Memory B cell (primary cell): ENCODE data around the gene L3MBTL1.
A peak's percentile ranks its signal among the peaks of the same experiment; 100 is the strongest.
"Not testable (repeated sequence)": the region's sequence is repeated elsewhere in the genome, so short reads cannot be mapped to it uniquely, and the experiment has no call there.

ENCODE experiments used
- ATAC-seq: fragments of 150-1000 bp; cut with Tn5 transposase; 2 replicates; pipeline ENCODE4 v1.10.0; 2021; ENCODE audit warnings: low read depth, mild to moderate bottlenecking, moderate library complexity
- DNase-seq, 2 donors: peaks; one replicate each; pipeline ENCODE4 v3.0.0; 2022; ENCODE audit warnings: low spot score in 2 of 2
- H3K27ac Mint-ChIP-seq: one replicate; pipeline ENCODE4 v1.8.0; 2022; ENCODE audit warnings: mild to moderate bottlenecking, moderate library complexity, mixed read lengths
- H3K27me3 Mint-ChIP-seq: one replicate; pipeline ENCODE4 v1.8.0; 2022; ENCODE audit warnings: mixed read lengths
- H3K36me3 Mint-ChIP-seq: one replicate; pipeline ENCODE4 v1.8.0; 2022; ENCODE audit warnings: mild to moderate bottlenecking, mixed read lengths
- H3K4me1 Mint-ChIP-seq: one replicate; pipeline ENCODE4 v1.8.0; 2022; ENCODE audit warnings: mixed read lengths
- H3K4me3 Mint-ChIP-seq: one replicate; pipeline ENCODE4 v1.8.0; 2022; ENCODE audit warnings: mild to moderate bottlenecking, moderate library complexity, mixed read lengths
- H3K9me3 Mint-ChIP-seq: one replicate; pipeline ENCODE4 v1.8.0; 2022; ENCODE audit warnings: mixed read lengths

L3MBTL1 gene

GRCh38 chr20:43472671-43473380 lies 34.7 kb upstream of the L3MBTL1 start:
- Mint-ChIP-seq H3K9me3 (no peaks in the 10 kb centered on the region), H3K4me1 (peaks cover 2% of the 10 kb centered on the region), H3K27ac (no peak overlapping the region), H3K4me3 (no peak overlapping the region), H3K27me3 (no peaks in the 10 kb centered on the region), H3K36me3 (peaks cover 8% of the 10 kb centered on the region)
- no peak for DNase-seq
- ATAC-seq = no peak

GRCh38 chr20:43473381-43473704 lies 34.2 kb upstream of the L3MBTL1 start:
- H3K4me3 Mint-ChIP-seq = no peak overlapping the region
- H3K27me3 Mint-ChIP-seq = no peaks in the 10 kb centered on the region
- H3K36me3 Mint-ChIP-seq = peaks cover 8% of the 10 kb centered on the region
- ATAC-seq (no peak), DNase-seq (no peak)
- H3K9me3 Mint-ChIP-seq = no peaks in the 10 kb centered on the region
- no peak overlapping the region for H3K27ac Mint-ChIP-seq
- H3K4me1 Mint-ChIP-seq = peaks cover 2% of the 10 kb centered on the region

GRCh38 chr20:43477193-43477592 lies 30.3 kb upstream of the L3MBTL1 start:
- no peak for DNase-seq
- H3K27me3 Mint-ChIP-seq = no peaks in the 10 kb centered on the region
- no peaks in the 10 kb centered on the region for H3K9me3 Mint-ChIP-seq
- peaks cover 2% of the 10 kb centered on the region for H3K4me1 Mint-ChIP-seq
- H3K27ac Mint-ChIP-seq = no peak overlapping the region
- ATAC-seq = no peak
- no peak overlapping the region for H3K4me3 Mint-ChIP-seq
- H3K36me3 Mint-ChIP-seq = peaks cover 4% of the 10 kb centered on the region

- ATAC-seq = no peak
- H3K27me3 Mint-ChIP-seq = no peaks in the 10 kb centered on the region
Measured at GRCh38 chr20:43477619-43478018, 29.9 kb upstream of the L3MBTL1 start.

GRCh38 chr20:43490038-43490437 lies 17.5 kb upstream of the L3MBTL1 start:
- H3K27ac Mint-ChIP-seq = no peak overlapping the region
- H3K4me3 Mint-ChIP-seq = no peak overlapping the region
- H3K36me3 Mint-ChIP-seq = peaks cover 2% of the 10 kb centered on the region
- peaks cover 7% of the 10 kb centered on the region for H3K9me3 Mint-ChIP-seq
- H3K4me1 Mint-ChIP-seq = no peaks in the 10 kb centered on the region
- ATAC-seq (no peak), DNase-seq (no peak)
- peaks cover 6% of the 10 kb centered on the region for H3K27me3 Mint-ChIP-seq

More at GRCh38 chr20:43477619-43478018, 29.9 kb upstream of the L3MBTL1 start:
- Mint-ChIP-seq H3K4me3 (no peak overlapping the region), H3K36me3 (peaks cover 4% of the 10 kb centered on the region), H3K9me3 (no peaks in the 10 kb centered on the region), H3K27ac (no peak overlapping the region), H3K4me1 (peaks cover 2% of the 10 kb centered on the region)
- no peak for DNase-seq

GRCh38 chr20:43492101-43492500 lies 15.4 kb upstream of the L3MBTL1 start:
- Mint-ChIP-seq H3K9me3 (peaks cover 11% of the 10 kb centered on the region), H3K4me3 (no peak overlapping the region), H3K27me3 (peaks cover 10% of the 10 kb centered on the region), H3K4me1 (no peaks in the 10 kb centered on the region), H3K27ac (no peak overlapping the region), H3K36me3 (peaks cover 4% of the 10 kb centered on the region)
- DNase-seq (no peak), ATAC-seq (no peak)

GRCh38 chr20:43495388-43495787 lies 12.1 kb upstream of the L3MBTL1 start:
- no peaks in the 10 kb centered on the region for H3K4me1 Mint-ChIP-seq
- H3K36me3 Mint-ChIP-seq = peaks cover 4% of the 10 kb centered on the region
- ATAC-seq (no peak), DNase-seq (no peak)
- peaks cover 8% of the 10 kb centered on the region for H3K9me3 Mint-ChIP-seq
- H3K27ac Mint-ChIP-seq = no peak overlapping the region
- no peak overlapping the region for H3K4me3 Mint-ChIP-seq
- H3K27me3 Mint-ChIP-seq = peaks cover 10% of the 10 kb centered on the region

- not testable (repeated sequence) for H3K27ac Mint-ChIP-seq, H3K9me3 Mint-ChIP-seq, ATAC-seq, H3K4me1 Mint-ChIP-seq, H3K36me3 Mint-ChIP-seq, DNase-seq, H3K4me3 Mint-ChIP-seq
- H3K27me3 Mint-ChIP-seq = peaks cover 12% of the 10 kb centered on the region
Measured at GRCh38 chr20:43502021-43502420, 5.5 kb upstream of the L3MBTL1 start.

GRCh38 chr20:43506238-43506637 lies 1.3 kb upstream of the L3MBTL1 start:
- Mint-ChIP-seq H3K27ac (no peak overlapping the region), H3K4me3 (no peak overlapping the region), H3K9me3 (no peaks in the 10 kb centered on the region), H3K27me3 (peaks cover 26% of the 10 kb centered on the region), H3K4me1 (peaks cover 5% of the 10 kb centered on the region), H3K36me3 (no peaks in the 10 kb centered on the region)
- DNase-seq (no peak), ATAC-seq (no peak)

GRCh38 chr20:43508106-43508505 lies 609 bp downstream of the L3MBTL1 start:
- Mint-ChIP-seq H3K27me3 (peaks cover 26% of the 10 kb centered on the region), H3K36me3 (no peaks in the 10 kb centered on the region), H3K4me3 (peak overlapping the region; percentile 68), H3K27ac (no peak overlapping the region), H3K9me3 (no peaks in the 10 kb centered on the region), H3K4me1 (peaks cover 5% of the 10 kb centered on the region)
- ATAC-seq = no peak
- no peak for DNase-seq

GRCh38 chr20:43508604-43509040 lies 1.1 kb downstream of the L3MBTL1 start:
- Mint-ChIP-seq H3K4me3 (peak overlapping the region; percentile 68), H3K4me1 (peaks cover 8% of the 10 kb centered on the region), H3K27ac (no peak overlapping the region), H3K27me3 (peaks cover 26% of the 10 kb centered on the region), H3K36me3 (no peaks in the 10 kb centered on the region), H3K9me3 (no peaks in the 10 kb centered on the region)
- no peak for DNase-seq
- no peak for ATAC-seq

- DNase-seq (no peak), ATAC-seq (no peak)
- Mint-ChIP-seq H3K4me3 (no peak overlapping the region), H3K27ac (no peak overlapping the region), H3K27me3 (peaks cover 18% of the 10 kb centered on the region), H3K9me3 (no peaks in the 10 kb centered on the region), H3K4me1 (peaks cover 18% of the 10 kb centered on the region), H3K36me3 (no peaks in the 10 kb centered on the region)
Measured at GRCh38 chr20:43511879-43512278, 4.4 kb downstream of the L3MBTL1 start.

GRCh38 chr20:43513372-43513930 lies 6.0 kb downstream of the L3MBTL1 start:
- Mint-ChIP-seq H3K4me1 (peaks cover 18% of the 10 kb centered on the region), H3K36me3 (peaks cover 2% of the 10 kb centered on the region), H3K9me3 (no peaks in the 10 kb centered on the region), H3K4me3 (peak overlapping the region; percentile 89), H3K27me3 (peaks cover 14% of the 10 kb centered on the region), H3K27ac (no peak overlapping the region)
- DNase-seq (no peak), ATAC-seq (no peak)

GRCh38 chr20:43513931-43514647 lies 6.6 kb downstream of the L3MBTL1 start:
- H3K27ac Mint-ChIP-seq = peak overlapping the region; percentile 93
- peak; percentile 84 to 90 for DNase-seq
- peak; percentile 86 for ATAC-seq
- H3K4me3 Mint-ChIP-seq = peak overlapping the region; percentile 89
- H3K4me1 Mint-ChIP-seq = peaks cover 15% of the 10 kb centered on the region
- H3K36me3 Mint-ChIP-seq = peaks cover 2% of the 10 kb centered on the region
- peaks cover 9% of the 10 kb centered on the region for H3K27me3 Mint-ChIP-seq
- H3K9me3 Mint-ChIP-seq = no peaks in the 10 kb centered on the region
